Measurements from ENCODE around the gene EIF3L.
A peak's percentile ranks its signal among the peaks of the same experiment; 100 is the strongest.

Gene EIF3L

DNA sequence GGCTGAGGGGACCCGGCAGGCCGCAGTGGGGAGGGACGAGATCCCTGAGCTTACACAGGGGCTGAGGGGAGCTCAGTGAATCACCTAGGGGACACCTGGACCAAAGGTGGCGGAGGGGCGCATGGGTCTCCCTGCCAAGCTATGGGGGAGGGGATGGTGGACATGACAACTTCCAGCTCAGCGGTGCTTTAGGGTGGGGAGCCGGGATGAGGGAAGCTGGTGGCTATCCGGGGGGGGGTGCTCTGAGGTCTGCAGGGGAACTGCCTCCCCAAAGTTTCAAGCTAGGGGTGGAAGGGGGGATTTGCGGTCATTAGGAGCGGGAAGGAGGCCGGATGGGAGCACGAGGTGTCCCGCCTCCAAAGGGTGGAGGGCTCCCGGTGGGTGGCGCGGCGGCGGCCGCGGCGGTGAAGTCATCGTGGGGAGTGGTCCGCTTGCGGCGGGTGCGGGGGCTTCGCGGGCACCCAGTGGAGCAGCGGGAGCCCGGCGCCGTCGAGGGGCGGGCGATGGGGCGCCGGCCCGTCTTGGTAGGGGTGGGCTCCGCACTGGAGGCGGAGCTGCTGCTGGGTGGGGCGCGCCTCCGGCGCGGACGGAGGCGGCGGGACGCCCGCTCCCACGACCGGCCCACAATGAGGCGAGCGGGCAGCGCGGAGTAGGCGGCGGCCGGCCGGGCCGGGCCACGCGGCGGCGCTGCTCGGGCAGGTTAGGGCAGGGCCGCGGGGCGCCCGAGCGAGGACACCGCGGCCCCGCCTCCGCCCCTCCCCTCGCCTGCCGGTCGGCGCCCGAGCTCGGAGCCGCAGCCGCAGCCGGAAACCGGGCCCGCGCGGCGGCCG is 56.5 kb downstream of the EIF3L start, which contains the start of gene MICALL1:
Gene MICALL1 (plus strand): TSS at position 764 of the 830 bp plus-strand sequence. CDS start 126 bp downstream, outside the sequence.
- DNase-seq (ENCODE audit: low read depth in 2 of 2): peak in 1 of 2 donors; percentile 48

DNA sequence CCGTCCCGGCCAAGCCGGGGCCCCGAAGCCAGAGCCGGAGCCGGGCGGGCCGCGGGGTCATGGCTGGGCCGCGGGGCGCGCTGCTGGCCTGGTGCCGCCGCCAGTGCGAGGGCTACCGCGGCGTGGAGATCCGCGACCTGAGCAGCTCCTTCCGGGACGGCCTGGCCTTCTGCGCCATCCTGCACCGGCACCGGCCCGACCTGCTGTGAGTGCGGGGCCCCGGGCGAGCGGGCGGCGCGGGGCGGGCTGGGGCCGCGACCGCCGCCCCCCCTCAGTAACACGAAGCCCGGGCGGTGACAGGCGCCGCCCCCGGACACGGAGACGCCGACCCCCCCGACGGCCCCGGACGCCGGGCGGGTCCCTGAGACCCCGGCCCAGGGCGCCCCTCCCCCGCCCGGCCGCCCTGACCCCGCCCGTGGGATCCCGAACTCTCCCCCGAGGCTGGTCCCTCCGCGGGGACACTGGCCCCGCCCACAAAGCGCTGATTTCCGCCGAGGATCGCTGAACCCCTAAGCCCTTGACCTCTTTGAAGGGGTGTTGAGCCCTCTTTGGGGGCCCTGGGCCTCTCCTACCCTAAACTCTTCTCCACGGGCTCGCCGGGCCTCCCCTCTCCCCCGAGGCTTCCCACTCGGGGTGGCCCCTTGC is 57.3 kb downstream of the EIF3L start:
- DNase-seq (ENCODE audit: low read depth in 2 of 2): no peak

DNA sequence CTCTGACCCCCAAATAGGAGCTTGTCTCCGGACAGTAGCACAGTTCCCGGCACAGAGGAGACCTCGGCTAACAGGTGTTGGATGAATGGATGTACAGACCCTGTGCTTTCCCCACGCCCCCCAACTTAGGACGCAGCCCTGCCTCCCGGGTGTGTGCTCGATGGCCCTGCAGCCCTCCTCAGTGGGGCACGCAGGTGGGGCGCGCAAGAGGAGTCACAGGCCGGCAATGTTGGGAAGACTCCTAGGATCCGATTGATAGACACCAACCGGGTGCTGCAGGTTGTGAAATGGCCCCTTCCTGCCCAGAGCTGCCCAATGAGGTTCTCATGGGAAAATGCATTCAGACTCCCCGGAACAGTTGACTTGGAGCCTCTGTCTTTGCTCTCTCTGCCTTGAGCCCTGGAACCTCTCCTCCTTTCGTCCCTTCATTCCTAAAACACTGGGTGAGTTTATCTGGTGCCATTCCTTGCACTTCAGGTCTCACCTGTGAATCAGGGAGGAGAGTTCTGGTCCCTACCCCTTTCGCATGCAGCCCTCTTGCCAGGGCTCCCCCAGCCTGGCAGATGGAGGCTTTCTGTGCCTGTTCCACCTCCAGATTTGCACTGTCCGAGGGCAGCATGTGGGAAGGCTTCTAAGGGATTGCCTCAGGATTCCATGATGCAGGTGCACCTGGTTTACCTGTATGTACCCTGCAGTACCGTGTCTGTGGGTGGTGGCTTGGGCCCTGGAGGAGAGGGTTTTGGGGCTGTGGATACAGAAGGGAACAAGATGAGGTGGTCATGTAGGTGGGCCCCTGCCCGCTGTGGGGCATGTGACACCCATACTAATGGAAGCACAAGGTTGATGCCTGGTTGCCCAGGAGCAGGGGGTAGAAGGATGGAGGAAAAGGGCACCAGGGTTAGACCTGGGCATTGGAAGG is 58.1 kb downstream of the EIF3L start:
- DNase-seq (ENCODE audit: low read depth in 2 of 2): no peak

DNA sequence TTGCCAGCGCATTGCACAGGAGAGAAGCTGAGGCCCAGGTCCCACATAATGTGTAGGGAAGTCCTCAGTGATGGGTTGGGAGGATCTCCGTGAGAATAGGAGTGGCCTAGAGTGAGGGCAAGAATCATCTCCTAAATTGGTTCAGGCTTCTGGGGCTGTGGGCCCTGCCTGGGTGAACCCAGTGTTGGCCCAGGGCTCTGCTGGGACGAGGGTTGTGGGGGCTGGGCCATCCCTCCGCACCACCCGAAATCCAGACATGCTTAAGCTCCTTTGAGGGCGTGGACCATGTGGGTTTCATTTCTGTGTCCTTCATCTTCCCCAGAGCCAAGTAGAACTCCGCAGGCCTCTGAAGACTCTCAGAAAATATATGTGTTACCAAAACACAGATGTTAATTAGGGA is 60.5 kb downstream of the EIF3L start:
- no peak for DNase-seq (ENCODE audit: low read depth in 2 of 2)

DNA sequence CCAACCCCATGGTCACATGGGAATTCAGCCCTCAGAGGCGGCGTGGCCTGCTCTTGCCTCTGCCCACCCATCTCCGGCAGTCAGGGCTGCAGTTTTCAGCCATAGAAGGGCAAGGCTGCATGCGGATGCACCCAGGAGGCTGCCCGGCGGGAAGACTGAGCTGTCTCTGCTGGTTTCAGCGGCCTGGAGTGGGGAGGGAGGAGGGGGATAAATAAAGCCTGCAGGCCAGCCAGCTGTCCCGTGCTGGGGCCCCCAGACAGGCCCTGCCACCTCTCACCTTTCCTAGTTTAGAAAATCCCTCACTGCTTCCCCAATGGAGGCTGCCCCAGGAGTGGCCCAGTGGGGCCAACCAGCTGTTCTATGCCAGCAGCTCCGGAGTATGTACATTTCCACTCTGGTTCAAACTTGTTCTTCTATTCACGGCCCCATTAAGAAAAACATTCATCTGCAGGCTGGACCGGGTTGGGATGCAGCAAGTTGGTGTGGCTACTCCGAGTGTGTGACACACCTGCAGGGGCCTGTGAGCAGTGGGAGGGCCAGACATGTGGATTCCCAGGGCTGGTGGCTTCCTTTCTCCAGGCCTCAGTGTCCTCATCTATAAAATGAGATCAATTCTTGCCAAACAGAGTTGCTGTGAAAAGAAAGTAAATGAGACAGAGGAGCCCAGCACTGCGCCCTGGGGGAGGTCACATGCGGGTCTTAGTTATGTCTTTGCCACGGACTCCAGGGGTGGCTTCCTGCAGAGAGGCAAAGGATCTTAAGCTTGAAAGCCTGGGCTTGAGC is 61.9 kb downstream of the EIF3L start:
- DNase-seq (ENCODE audit: low read depth in 2 of 2): no peak

DNA sequence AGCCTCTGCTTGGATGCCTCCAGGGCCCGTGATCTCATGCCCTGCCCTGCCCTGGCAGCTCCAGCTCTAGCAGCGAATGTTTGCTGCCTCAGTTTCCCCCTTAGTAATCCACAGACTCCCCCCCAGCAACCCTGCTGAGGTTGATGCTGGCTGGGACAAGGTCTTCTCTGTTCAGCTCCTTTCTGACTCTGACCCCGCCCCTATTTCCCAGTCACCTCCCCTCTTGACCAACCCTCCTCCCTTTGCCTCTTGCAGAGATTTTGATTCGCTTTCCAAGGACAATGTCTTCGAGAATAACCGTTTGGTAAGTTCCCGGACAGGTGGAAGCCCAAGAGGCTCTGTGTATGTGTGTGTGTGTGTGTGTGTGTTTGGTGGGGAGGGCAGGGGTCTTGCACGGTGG is 62.5 kb downstream of the EIF3L start:
- no peak for DNase-seq (ENCODE audit: low read depth in 2 of 2)

DNA sequence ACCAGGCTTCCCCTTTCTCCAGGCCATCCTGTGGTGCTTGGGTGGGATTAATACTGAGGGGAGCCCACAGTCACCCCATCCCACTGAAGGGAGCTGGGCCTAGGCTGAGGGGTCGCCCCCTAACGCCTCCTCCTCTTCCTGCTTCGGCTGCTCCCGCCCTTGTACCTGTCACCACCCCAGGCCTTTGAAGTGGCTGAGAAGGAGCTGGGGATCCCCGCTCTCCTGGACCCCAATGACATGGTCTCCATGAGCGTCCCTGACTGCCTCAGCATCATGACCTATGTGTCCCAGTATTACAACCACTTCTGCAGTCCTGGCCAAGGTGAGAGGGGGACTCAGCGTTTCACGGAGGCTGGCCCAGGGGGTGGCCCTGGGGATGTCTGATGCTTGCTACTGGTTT is 63.0 kb downstream of the EIF3L start:
- no peak for DNase-seq (ENCODE audit: low read depth in 2 of 2)

DNA sequence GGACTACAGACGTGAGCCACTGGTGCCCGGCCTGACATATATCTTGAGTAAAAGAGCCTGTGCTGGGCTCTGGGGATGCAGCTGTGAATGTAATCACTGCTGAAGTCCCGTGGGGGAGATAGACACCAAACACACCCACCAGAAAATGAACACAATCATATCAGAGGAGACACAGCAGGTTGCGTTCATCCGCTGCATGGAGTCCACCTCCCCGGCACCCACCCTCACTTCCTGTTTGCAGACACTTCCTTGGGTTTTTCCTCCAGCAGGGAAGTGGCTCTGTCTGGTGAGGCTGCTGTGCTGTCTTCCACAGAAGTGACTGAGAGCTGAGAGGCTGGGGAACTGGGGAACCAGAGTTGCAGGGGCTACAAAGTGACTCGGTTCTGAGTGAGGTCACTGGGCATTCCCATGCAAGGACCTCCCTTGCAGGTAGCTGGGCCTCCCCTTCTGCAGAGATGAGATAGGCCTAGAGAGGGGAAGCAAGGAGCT is 64.1 kb downstream of the EIF3L start:
- DNase-seq (ENCODE audit: low read depth in 2 of 2): no peak

DNA sequence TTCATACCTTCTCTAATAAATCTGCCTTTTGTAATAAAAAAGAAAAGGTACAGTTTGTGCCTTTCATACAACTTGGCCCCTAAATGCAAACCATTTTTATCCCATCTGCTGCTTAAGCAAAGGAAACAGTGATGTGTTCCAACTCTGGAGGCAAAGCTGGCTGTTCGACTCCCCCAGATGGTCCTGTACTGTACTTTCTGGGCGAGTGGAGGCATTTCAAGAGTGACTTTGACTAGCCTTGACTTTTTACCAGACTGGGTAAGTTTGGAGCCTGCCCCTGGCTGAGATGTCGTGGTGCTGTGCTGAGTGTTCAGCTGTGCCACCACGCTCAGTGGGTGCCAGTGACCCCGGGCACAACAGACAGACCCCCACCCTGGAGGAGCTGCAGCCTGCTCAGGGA is 67.1 kb downstream of the EIF3L start:
- no peak for DNase-seq (ENCODE audit: low read depth in 2 of 2)

DNA sequence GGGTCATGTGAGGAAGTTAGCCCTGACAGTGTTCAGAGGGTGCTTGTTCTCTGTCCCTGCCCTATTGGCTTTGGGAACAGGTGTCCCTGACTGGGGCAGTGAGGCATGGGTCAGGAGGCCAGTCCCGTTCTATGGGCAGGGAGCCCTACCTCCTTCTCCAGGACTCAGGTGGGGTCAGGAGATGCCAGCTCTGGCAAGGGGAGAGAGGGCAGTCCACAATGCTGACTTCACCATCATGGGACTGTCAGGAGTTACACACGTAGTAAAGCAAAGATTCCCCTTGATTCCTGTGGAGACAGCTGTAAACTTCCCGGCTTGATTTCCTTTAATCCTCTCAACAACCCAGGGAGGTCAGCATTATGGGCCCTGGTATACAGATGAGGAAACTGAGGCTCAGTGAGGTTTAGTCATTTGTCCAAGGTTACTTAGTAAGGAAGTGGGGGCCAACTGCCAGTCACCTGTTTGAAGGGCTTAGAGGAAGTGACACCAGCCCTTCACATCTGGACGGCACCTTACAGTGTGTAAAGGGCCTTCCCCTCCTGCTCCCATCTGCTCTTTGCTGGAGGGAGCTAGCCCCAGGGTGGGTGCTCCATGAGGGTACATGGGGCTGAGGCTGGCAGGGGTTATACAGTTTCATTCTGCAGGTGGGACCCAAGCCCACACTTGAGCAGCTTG is 68.8 kb downstream of the EIF3L start:
- no peak for DNase-seq (ENCODE audit: low read depth in 2 of 2)

DNA sequence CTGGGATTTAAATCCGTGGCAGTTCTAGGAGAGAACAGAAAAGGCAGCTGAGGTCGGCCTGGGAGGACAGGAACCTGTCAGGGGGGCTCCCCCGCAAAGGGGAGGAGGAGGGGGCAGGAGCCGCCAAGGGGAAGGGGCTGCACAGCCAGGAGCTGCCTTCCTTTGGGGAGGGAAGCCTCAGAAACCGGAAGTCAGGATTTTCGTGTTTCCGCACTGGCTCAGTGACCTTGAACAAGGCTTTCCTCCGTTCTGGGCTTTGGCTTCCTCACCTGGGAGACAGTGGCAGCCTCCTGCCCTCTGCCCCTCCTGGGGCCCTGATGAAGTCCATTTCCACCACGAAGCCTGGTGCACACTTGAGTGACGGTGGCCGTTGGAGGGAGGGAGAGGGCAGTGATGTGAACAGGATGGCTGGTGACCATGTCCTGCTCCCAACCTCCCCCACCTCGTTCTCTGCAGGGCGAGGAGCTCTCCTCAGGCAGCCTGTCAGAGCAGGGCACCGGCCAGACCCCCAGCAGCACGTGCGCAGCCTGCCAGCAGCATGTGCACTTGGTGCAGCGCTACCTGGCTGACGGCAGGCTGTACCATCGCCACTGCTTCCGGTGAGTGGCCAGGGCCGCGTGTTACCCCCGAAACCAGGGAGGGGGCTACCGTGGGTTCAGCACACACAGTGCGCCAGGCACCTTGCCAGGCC is 69.5 kb downstream of the EIF3L start:
- DNase-seq (ENCODE audit: low read depth in 2 of 2): no peak

DNA sequence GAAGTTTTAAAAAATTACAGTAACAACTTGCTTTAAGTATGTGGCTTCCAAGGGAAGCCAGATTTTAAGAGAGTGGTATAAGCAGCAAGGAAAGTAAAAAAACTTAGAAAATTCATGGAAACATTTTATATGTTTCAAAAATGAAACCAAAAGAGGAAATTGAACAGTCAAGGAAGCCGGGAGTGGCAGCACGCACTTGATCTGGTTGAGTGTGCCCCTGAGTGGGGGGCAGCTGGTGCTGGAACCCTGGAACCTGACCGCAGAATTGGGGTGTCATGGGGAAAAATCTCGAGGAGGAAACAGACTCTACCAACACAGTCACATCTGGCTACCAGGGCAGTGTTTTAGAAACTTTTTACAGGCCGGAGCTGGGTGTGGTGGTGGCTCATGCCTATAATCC is 70.9 kb downstream of the EIF3L start:
- DNase-seq (ENCODE audit: low read depth in 2 of 2): no peak

DNA sequence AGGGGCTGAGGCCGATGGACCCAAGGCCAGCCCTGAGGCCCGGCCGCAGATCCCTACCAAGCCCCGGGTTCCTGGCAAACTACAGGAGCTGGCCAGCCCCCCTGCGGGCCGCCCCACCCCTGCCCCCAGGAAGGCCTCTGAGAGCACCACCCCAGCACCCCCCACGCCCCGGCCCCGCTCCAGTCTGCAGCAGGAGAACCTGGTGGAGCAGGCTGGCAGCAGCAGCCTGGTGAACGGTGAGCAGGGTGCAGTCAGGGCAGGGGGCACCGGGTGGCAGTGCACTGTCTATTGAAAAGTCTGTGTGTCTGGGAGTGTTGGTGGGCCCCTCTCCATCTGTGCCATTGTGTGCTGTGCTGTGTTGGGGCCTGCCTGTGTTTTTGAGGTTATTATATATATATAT is 73.0 kb downstream of the EIF3L start:
- DNase-seq (ENCODE audit: low read depth in 2 of 2): no peak

DNA sequence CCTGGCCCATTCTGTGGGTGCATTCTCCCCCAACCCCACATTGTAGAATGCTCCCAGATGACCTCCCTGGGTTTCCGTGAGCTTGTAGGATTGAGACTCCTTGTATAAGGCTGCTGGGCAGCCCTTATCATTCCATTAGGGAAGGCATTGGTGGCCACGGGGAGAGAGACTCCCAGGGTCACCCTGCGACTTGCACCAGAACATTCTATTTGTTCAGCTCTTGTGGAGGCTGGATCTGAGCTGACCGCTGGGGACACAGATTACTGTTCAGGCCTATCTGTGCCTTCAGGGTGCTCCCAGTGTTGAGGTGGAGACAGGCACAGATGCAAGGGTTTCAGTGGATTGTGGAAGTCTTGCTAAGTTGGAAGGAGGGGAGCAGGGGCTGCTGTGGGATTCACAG is 74.7 kb downstream of the EIF3L start:
- DNase-seq (ENCODE audit: low read depth in 2 of 2): no peak

DNA sequence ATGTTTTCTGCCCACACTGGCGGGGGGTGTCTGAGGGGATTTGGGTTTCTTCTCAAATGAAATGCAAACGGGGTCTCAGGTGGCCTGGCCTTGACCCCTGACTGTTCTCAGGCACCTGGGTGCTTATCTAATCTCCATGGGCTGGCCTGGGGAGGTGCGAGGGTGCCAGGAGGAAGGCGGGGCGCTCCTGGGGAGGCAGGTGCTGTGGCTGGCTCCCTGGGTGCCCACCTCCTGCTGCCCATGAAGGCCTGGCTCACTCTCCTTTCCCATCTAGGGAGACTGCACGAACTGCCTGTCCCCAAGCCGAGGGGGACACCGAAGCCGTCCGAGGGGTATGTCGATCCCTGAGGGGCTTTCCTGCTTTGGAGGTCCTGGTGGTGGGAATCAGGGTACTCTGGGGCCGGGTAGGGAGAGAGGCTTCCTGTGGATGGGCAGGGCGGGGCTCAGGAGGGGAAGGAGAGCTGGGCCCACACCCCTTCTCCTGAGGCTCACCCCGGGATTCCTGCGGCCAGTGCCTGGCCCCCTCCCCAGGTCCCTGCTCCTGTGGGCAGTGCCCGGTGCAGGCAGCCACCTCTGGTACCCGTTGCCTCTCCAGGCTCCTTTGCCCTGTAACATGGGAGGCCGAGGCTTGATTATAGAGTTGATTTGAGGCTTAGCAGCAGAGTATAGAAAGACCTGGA is 75.3 kb downstream of the EIF3L start:
- DNase-seq (ENCODE audit: low read depth in 2 of 2): no peak

DNA sequence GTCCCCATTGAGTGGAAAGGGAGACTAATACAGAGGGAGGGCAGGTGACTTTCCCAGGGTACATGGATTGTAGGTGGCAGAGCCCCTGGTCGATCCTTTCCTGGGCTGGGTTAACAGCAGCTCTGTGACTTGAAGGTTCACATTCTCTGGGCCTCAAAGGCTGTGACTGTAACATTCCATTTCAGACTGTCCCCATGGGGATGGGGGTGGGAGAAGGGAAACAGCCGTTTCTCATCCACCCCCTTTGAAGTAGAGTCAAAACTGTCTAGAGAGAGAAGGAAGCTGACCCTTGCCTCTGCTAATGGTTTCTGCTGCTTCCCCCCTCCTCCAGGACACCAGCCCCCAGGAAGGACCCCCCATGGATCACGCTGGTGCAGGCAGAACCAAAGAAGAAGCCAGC is 76.1 kb downstream of the EIF3L start:
- no peak for DNase-seq (ENCODE audit: low read depth in 2 of 2)

DNA sequence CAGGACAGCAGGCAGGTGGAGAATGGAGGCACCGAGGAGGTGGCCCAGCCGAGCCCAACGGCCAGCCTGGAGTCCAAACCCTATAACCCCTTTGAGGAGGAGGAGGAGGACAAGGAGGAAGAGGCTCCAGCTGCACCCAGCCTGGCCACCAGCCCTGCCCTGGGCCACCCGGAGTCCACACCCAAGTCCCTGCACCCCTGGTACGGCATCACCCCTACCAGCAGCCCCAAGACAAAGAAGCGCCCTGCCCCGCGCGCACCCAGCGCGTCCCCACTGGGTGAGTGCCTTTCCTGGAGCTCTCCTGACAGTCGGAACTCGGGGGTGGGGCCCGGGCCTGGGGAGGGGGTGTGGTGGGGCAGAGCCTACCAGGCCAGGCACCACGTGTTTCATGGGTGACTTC is 76.5 kb downstream of the EIF3L start:
- DNase-seq (ENCODE audit: low read depth in 2 of 2): no peak

DNA sequence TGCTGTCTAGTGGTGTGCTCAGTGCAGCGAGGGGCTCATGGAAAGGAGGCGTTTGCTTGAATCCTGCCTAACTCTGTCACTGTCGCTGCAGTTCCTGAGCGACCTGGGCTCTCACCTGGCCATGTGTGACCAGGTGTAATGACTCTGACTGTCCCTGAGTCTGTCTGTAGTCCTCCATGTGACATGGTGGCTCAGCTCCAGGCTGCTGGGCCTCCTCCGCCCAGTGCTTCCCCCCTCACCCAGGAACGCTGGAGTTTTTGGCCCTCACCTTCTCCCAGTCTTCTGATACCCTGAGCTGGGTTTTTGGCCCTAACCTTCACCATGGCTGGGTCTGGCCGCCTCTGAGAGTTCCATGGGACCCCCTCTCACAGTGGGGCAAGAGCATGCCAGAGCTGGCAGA is 77.1 kb downstream of the EIF3L start:
- DNase-seq (ENCODE audit: low read depth in 2 of 2): no peak

DNA sequence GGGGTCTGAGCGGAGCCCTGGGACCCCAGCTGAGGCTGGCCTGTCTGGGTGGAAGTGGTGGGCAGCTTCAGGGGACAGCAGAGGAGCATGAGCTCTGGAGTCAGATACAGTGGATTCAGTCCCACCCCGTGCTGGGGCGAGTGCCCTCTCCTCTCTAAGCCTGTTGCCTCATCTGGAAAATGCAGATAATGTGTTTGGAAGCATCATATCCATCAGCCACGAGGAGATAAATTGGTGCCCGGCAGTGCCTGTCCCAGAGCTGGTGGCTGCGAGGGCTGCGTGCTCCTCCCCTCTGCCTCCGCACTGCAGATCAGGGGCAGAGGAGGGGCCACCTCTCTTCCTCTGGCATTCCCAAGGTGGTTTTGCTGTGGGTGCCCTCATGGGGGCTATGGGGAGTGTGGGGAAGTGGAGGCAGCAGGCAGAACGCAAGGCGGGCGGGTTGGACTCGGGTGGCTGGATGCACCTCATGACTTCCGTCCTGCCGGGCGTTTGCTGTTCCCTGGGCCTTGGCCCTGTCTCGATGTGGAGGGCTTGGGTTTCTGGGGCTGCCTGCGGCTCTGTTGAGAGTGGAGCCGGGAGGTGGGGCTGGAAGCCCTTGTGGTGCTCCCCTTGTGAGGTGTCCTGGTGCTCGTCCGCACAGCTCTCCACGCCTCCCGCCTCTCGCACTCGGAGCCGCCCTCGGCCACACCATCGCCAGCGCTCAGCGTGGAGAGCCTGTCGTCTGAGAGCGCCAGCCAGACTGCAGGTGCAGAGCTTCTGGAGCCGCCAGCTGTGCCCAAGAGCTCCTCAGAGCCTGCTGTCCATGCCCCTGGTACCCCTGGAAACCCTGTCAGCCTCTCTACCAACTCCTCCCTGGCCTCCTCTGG is 77.8 kb downstream of the EIF3L start:
- no peak for DNase-seq (ENCODE audit: low read depth in 2 of 2)
